HEK293 (cell line): ENCODE measurements around the gene DNAJC5.

Experiments
- GLIS2 ChIP-seq: fragments of 450-650 bp; formaldehyde crosslinking; IDR thresholded peaks from 2 replicates; pipeline ENCODE4 v1.5.1; 2016; ENCODE audit warnings: missing biosample characterization, missing genetic modification characterization
- IKZF3 ChIP-seq: fragments of 450-650 bp; IDR thresholded peaks from 2 replicates; pipeline ENCODE4 v1.5.0; 2018; ENCODE audit warnings: missing biosample characterization, mild to moderate bottlenecking, missing genetic modification characterization, moderate library complexity
- KLF10 ChIP-seq: fragments of 450-650 bp; IDR thresholded peaks from 2 replicates; pipeline ENCODE4 v1.5.1; 2018; ENCODE audit warnings: missing biosample characterization, mild to moderate bottlenecking, missing genetic modification characterization
- KLF8 ChIP-seq: fragments of 450-650 bp; formaldehyde crosslinking; IDR thresholded peaks from 2 replicates; pipeline ENCODE4 v1.5.1; 2016; ENCODE audit warnings: missing biosample characterization, missing genetic modification characterization
- MYNN ChIP-seq: fragments of 450-650 bp; formaldehyde crosslinking; IDR thresholded peaks from 2 replicates; pipeline ENCODE4 v1.5.1; 2016; ENCODE audit warnings: missing biosample characterization, missing genetic modification characterization, borderline replicate concordance
- PATZ1 ChIP-seq: fragments of 450-650 bp; formaldehyde crosslinking; IDR thresholded peaks from 2 replicates; pipeline ENCODE4 v1.5.1; 2016; ENCODE audit warnings: missing biosample characterization, missing genetic modification characterization
- PRDM2 ChIP-seq: fragments of 450-650 bp; formaldehyde crosslinking; IDR thresholded peaks from 2 replicates; pipeline ENCODE4 v1.5.1; 2016; ENCODE audit warnings: missing biosample characterization, missing genetic modification characterization, borderline replicate concordance
- RBAK ChIP-seq: fragments of 450-650 bp; formaldehyde crosslinking; IDR thresholded peaks from 2 replicates; pipeline ENCODE4 v1.5.1; 2016; ENCODE audit warnings: missing biosample characterization, missing genetic modification characterization
- SP3 ChIP-seq: fragments of 450-650 bp; formaldehyde crosslinking; IDR thresholded peaks from 2 replicates; pipeline ENCODE4 v1.5.1; 2016; ENCODE audit warnings: missing biosample characterization, missing genetic modification characterization
- SP7 ChIP-seq: fragments of 450-650 bp; formaldehyde crosslinking; IDR thresholded peaks from 2 replicates; pipeline ENCODE4 v1.5.1; 2016; ENCODE audit warnings: missing biosample characterization, missing genetic modification characterization
- YY1 ChIP-seq: fragments of 450-650 bp; formaldehyde crosslinking; IDR thresholded peaks from 2 replicates; pipeline ENCODE4 v1.5.1; 2018; ENCODE audit warnings: missing biosample characterization, missing genetic modification characterization
- ZBTB21 ChIP-seq: fragments of 450-650 bp; formaldehyde crosslinking; IDR thresholded peaks from 2 replicates; pipeline ENCODE4 v1.5.1; 2017; ENCODE audit warnings: missing biosample characterization, missing genetic modification characterization
- ZNF211 ChIP-seq: fragments of 450-650 bp; formaldehyde crosslinking; IDR thresholded peaks from 2 replicates; pipeline ENCODE4 v1.5.1; 2016; ENCODE audit warnings: low read depth, missing biosample characterization, missing genetic modification characterization
- ZNF335 ChIP-seq: fragments of 450-650 bp; formaldehyde crosslinking; conservative IDR thresholded peaks from 2 replicates; pipeline ENCODE4 v1.5.1; 2016; ENCODE audit warnings: missing biosample characterization, missing genetic modification characterization
- ZNF394 ChIP-seq: fragments of 450-650 bp; formaldehyde crosslinking; IDR thresholded peaks from 2 replicates; pipeline ENCODE4 v1.5.1; 2016; ENCODE audit warnings: missing biosample characterization, missing genetic modification characterization, mild to moderate bottlenecking, moderate library complexity, borderline replicate concordance
- ZNF560 ChIP-seq: fragments of 450-650 bp; formaldehyde crosslinking; IDR thresholded peaks from 2 replicates; pipeline ENCODE4 v1.5.1; 2017; ENCODE audit warnings: missing biosample characterization, missing genetic modification characterization, borderline replicate concordance
- ZNF600 ChIP-seq: fragments of 450-650 bp; formaldehyde crosslinking; IDR thresholded peaks from 2 replicates; pipeline ENCODE4 v1.5.1; 2016; ENCODE audit warnings: missing biosample characterization, missing genetic modification characterization
- ZNF76 ChIP-seq: fragments of 450-650 bp; formaldehyde crosslinking; IDR thresholded peaks from 2 replicates; pipeline ENCODE4; 2016; ENCODE audit warnings: low read depth, missing biosample characterization, missing genetic modification characterization, borderline replicate concordance
- ZNF776 ChIP-seq: fragments of 450-650 bp; formaldehyde crosslinking; IDR thresholded peaks from 2 replicates; pipeline ENCODE4 v1.5.0; 2017; ENCODE audit warnings: missing biosample characterization, missing genetic modification characterization, borderline replicate concordance
- TF ChIP-seq, protein P1 (sequence below): fragments of 450-650 bp; formaldehyde crosslinking; conservative IDR thresholded peaks from 2 replicates; pipeline ENCODE4 v1.5.1; 2016; ENCODE audit warnings: low read depth, missing biosample characterization, missing genetic modification characterization
- TF ChIP-seq, protein P2 (sequence below): fragments of 450-650 bp; formaldehyde crosslinking; IDR thresholded peaks from 2 replicates; pipeline ENCODE4 v1.5.1; 2017; ENCODE audit warnings: missing biosample characterization, missing genetic modification characterization

Gene DNAJC5

GRCh38 chr20:63969838-63970713 is 75.2 kb downstream of the DNAJC5 start, which contains the start of gene ZNF512B (continued):
- TF ChIP-seq, protein P1, sequence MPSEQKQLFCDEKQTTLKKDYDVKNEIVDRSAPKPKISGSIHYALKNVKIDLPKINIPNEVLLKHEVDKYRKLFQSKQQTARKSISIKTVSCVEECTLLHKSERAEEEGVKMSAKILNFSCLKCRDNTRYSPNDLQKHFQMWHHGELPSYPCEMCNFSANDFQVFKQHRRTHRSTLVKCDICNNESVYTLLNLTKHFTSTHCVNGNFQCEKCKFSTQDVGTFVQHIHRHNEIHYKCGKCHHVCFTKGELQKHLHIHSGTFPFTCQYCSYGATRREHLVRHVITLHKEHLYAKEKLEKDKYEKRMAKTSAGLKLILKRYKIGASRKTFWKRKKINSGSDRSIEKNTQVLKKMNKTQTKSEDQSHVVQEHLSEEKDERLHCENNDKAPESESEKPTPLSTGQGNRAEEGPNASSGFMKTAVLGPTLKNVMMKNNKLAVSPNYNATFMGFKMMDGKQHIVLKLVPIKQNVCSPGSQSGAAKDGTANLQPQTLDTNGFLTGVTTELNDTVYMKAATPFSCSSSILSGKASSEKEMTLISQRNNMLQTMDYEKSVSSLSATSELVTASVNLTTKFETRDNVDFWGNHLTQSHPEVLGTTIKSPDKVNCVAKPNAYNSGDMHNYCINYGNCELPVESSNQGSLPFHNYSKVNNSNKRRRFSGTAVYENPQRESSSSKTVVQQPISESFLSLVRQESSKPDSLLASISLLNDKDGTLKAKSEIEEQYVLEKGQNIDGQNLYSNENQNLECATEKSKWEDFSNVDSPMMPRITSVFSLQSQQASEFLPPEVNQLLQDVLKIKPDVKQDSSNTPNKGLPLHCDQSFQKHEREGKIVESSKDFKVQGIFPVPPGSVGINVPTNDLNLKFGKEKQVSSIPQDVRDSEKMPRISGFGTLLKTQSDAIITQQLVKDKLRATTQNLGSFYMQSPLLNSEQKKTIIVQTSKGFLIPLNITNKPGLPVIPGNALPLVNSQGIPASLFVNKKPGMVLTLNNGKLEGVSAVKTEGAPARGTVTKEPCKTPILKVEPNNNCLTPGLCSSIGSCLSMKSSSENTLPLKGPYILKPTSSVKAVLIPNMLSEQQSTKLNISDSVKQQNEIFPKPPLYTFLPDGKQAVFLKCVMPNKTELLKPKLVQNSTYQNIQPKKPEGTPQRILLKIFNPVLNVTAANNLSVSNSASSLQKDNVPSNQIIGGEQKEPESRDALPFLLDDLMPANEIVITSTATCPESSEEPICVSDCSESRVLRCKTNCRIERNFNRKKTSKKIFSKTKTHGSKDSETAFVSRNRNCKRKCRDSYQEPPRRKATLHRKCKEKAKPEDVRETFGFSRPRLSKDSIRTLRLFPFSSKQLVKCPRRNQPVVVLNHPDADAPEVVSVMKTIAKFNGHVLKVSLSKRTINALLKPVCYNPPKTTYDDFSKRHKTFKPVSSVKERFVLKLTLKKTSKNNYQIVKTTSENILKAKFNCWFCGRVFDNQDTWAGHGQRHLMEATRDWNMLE (tag by site-specific recombination), result no peak
- peak; percentile 68 for TF ChIP-seq ZNF335
- TF ChIP-seq ZNF394 (tag by site-specific recombination), result no peak
- TF ChIP-seq GLIS2 (tag by site-specific recombination), result peak; percentile 84
- TF ChIP-seq KLF8, result peak; percentile 32; the same call in 1 of the 2 replicates
- 0 out of 2 replicates have a peak, but pooled peaks have one; percentile 37 for TF ChIP-seq SP3
- no peak for TF ChIP-seq PRDM2 (tag by site-specific recombination)
- no peak for TF ChIP-seq ZBTB21 (tag by site-specific recombination)
- TF ChIP-seq SP7 (tag by site-specific recombination), result no peak
- peak; percentile 66 for TF ChIP-seq PATZ1 (tag by site-specific recombination)
- TF ChIP-seq ZNF560 (tag by site-specific recombination), result no peak
- TF ChIP-seq, protein P2, sequence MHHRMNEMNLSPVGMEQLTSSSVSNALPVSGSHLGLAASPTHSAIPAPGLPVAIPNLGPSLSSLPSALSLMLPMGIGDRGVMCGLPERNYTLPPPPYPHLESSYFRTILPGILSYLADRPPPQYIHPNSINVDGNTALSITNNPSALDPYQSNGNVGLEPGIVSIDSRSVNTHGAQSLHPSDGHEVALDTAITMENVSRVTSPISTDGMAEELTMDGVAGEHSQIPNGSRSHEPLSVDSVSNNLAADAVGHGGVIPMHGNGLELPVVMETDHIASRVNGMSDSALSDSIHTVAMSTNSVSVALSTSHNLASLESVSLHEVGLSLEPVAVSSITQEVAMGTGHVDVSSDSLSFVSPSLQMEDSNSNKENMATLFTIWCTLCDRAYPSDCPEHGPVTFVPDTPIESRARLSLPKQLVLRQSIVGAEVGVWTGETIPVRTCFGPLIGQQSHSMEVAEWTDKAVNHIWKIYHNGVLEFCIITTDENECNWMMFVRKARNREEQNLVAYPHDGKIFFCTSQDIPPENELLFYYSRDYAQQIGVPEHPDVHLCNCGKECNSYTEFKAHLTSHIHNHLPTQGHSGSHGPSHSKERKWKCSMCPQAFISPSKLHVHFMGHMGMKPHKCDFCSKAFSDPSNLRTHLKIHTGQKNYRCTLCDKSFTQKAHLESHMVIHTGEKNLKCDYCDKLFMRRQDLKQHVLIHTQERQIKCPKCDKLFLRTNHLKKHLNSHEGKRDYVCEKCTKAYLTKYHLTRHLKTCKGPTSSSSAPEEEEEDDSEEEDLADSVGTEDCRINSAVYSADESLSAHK (tag by site-specific recombination), result no peak
- TF ChIP-seq YY1 (tag by site-specific recombination), result no peak
- TF ChIP-seq ZNF600 (tag by site-specific recombination), result peak; percentile 45; the same call in 1 of the 2 replicates
- TF ChIP-seq ZNF776 (tag by site-specific recombination), result no peak
- no peak for TF ChIP-seq RBAK
- no peak for TF ChIP-seq IKZF3 (tag by site-specific recombination)
- TF ChIP-seq KLF10 (tag by site-specific recombination), result peak; percentile 92
- TF ChIP-seq ZNF76 (tag by site-specific recombination), result no peak
- no peak for TF ChIP-seq MYNN (tag by site-specific recombination)
- no peak for TF ChIP-seq ZNF211 (tag by site-specific recombination)
